Measurements from ENCODE around the gene DNASE2. TPM values are rescaled to one million over a fixed set of nuclear protein-coding genes. Genes with fewer than 3 reads are reported as not detected.

The DNASE2 gene
- total RNA-seq, 1 donor from 2014 or later: 47.3 TPM

- H3K27ac Mint-ChIP-seq (ENCODE audit: unreplicated experiment): no peak overlapping the region
- H3K4me3 Mint-ChIP-seq (ENCODE audit: unreplicated experiment): no peak overlapping the region
- no peak for DNase-seq (ENCODE audit: extremely low spot score, unreplicated experiment)
- no peaks in the 10 kb centered on the region for H3K9me3 Mint-ChIP-seq (ENCODE audit: unreplicated experiment)
- H3K36me3 Mint-ChIP-seq (ENCODE audit: unreplicated experiment): no peaks in the 10 kb centered on the region
- H3K4me1 Mint-ChIP-seq (ENCODE audit: unreplicated experiment): peaks cover 5% of the 10 kb centered on the region
- TF ChIP-seq, protein P1, sequence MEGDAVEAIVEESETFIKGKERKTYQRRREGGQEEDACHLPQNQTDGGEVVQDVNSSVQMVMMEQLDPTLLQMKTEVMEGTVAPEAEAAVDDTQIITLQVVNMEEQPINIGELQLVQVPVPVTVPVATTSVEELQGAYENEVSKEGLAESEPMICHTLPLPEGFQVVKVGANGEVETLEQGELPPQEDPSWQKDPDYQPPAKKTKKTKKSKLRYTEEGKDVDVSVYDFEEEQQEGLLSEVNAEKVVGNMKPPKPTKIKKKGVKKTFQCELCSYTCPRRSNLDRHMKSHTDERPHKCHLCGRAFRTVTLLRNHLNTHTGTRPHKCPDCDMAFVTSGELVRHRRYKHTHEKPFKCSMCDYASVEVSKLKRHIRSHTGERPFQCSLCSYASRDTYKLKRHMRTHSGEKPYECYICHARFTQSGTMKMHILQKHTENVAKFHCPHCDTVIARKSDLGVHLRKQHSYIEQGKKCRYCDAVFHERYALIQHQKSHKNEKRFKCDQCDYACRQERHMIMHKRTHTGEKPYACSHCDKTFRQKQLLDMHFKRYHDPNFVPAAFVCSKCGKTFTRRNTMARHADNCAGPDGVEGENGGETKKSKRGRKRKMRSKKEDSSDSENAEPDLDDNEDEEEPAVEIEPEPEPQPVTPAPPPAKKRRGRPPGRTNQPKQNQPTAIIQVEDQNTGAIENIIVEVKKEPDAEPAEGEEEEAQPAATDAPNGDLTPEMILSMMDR (IDR thresholded peaks at IDR 0.05): no peak
- peaks cover 12% of the 10 kb centered on the region for H3K27me3 Mint-ChIP-seq (ENCODE audit: unreplicated experiment)
These were observed 31.3 kb upstream of the DNASE2 start for GRCh38 chr19:12912571-12912970.

DNA sequence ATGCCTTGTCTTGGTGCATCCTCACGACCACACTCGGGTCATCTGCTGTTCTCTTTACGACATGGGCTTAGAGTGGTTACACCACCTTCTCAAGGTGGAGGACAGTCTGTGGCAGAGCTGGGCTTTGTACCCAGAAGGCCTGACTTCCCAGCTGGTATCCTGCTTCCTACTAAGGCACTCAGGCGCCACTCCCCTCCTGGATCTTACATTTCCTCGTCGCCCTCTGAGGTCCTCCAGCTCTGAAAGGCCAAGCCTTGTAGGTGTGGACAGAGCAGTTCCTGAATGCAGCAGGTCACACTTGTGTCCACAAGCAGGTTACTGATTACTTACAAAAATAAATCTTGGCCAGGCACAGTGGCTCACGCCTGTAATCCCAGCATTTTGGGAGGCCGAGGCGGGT is 25.9 kb upstream of the DNASE2 start:
- H3K4me3 Mint-ChIP-seq (ENCODE audit: unreplicated experiment): no peak overlapping the region
- H3K36me3 Mint-ChIP-seq (ENCODE audit: unreplicated experiment): no peaks in the 10 kb centered on the region
- DNase-seq (ENCODE audit: extremely low spot score, unreplicated experiment): no peak
- no peaks in the 10 kb centered on the region for H3K4me1 Mint-ChIP-seq (ENCODE audit: unreplicated experiment)
- H3K9me3 Mint-ChIP-seq (ENCODE audit: unreplicated experiment): no peaks in the 10 kb centered on the region
- TF ChIP-seq, protein P1 (IDR thresholded peaks at IDR 0.05): no peak
- H3K27me3 Mint-ChIP-seq (ENCODE audit: unreplicated experiment): no peaks in the 10 kb centered on the region
- H3K27ac Mint-ChIP-seq (ENCODE audit: unreplicated experiment): no peak overlapping the region

DNA sequence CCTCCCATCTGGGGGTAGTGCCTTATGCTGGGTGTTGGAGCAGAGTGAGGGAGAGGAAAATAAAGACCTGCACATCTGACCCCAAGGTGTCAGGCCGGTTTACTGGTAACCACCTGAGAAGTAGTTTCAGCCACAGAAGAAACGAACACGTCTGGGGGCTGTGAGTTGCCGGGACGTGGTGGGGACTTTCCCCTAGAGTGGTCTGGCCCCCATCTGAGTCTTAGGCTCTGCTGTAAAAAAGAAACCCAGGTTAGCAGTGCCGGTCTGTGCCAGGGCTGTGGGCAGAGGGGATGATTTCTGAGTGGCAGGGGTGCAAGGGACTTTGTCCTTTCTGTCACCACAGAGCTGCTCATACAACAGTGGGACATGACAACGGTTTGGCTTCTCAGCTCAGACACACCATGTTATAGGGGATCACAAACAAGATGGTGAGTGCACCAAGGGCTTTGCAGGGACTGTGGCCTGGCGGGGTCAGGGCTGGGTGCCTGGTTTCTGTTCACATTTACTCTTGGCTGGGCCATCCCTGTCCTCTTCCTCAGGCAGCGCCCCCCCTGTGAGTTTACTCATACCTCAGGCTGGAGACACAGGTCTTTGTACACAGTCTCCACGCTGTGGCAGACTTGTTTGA is 18.8 kb upstream of the DNASE2 start:
- H3K4me1 Mint-ChIP-seq (ENCODE audit: unreplicated experiment): no peaks in the 10 kb centered on the region
- H3K9me3 Mint-ChIP-seq (ENCODE audit: unreplicated experiment): no peaks in the 10 kb centered on the region
- H3K36me3 Mint-ChIP-seq (ENCODE audit: unreplicated experiment): peaks cover 4% of the 10 kb centered on the region
- no peak for DNase-seq (ENCODE audit: extremely low spot score, unreplicated experiment)
- no peaks in the 10 kb centered on the region for H3K27me3 Mint-ChIP-seq (ENCODE audit: unreplicated experiment)
- TF ChIP-seq, protein P1 (IDR thresholded peaks at IDR 0.05): no peak
- no peak overlapping the region for H3K4me3 Mint-ChIP-seq (ENCODE audit: unreplicated experiment)
- no peak overlapping the region for H3K27ac Mint-ChIP-seq (ENCODE audit: unreplicated experiment)

- H3K27ac Mint-ChIP-seq (ENCODE audit: unreplicated experiment): no peak overlapping the region
- peaks cover 11% of the 10 kb centered on the region for H3K36me3 Mint-ChIP-seq (ENCODE audit: unreplicated experiment)
- DNase-seq (ENCODE audit: extremely low spot score, unreplicated experiment): no peak
- H3K27me3 Mint-ChIP-seq (ENCODE audit: unreplicated experiment): no peaks in the 10 kb centered on the region
- TF ChIP-seq, protein P1 (IDR thresholded peaks at IDR 0.05): no peak
- H3K4me1 Mint-ChIP-seq (ENCODE audit: unreplicated experiment): peaks cover 9% of the 10 kb centered on the region
- H3K9me3 Mint-ChIP-seq (ENCODE audit: unreplicated experiment): no peaks in the 10 kb centered on the region
- H3K4me3 Mint-ChIP-seq (ENCODE audit: unreplicated experiment): no peak overlapping the region
These were observed 15.2 kb upstream of the DNASE2 start for GRCh38 chr19:12896460-12896859.

- TF ChIP-seq, protein P1 (IDR thresholded peaks at IDR 0.05): no peak
- no peak for DNase-seq (ENCODE audit: extremely low spot score, unreplicated experiment)
- Mint-ChIP-seq H3K36me3 (ENCODE audit: unreplicated experiment) (peaks cover 11% of the 10 kb centered on the region), H3K27ac (ENCODE audit: unreplicated experiment) (no peak overlapping the region), H3K9me3 (ENCODE audit: unreplicated experiment) (no peaks in the 10 kb centered on the region), H3K27me3 (ENCODE audit: unreplicated experiment) (no peaks in the 10 kb centered on the region), H3K4me3 (ENCODE audit: unreplicated experiment) (no peak overlapping the region), H3K4me1 (ENCODE audit: unreplicated experiment) (peaks cover 17% of the 10 kb centered on the region)
These were observed 12.3 kb upstream of the DNASE2 start for GRCh38 chr19:12893582-12893981.

Measured in osteocyte (in vitro differentiated cells).